K562 (cell line): ENCODE data around the gene CHRM4. TPM values are rescaled to one million over a fixed set of nuclear protein-coding genes. Genes with fewer than 3 reads are reported as not detected.

Source experiments
- ATAC-seq: fragments of 200-7000 bp; cut with Tn5 transposase; 3 replicates; pipeline ENCODE4 v1.9.1; 2020; ENCODE audit warnings: moderate library complexity
- BruUV-seq: library from RNA; stranded (reverse); fragments of 400-500 nt; replicated peaks from 2 replicates; lab custom pipeline; 2021; lab: Mats Ljungman, UMichigan
- CTCF ChIA-PET: fragments of 300-600 bp; formaldehyde crosslinking; extraction: SDS; loops from one replicate; lab custom pipeline; 2021; ENCODE audit warnings: low intra/inter-chr PET ratio; lab: Yijun Ruan, JAX
- POLR2A ChIA-PET: fragments of 300-600, 350-650 bp; sonication (Branson Sonifier 250); formaldehyde crosslinking; extraction: SDS; loops from one replicate; lab custom pipeline; 2021; ENCODE audit warnings: antibody characterized with exemption, inconsistent platforms; lab: Yijun Ruan, JAX
- DNase-seq, 4 experiments: peaks; one replicate each; pipeline versions ENCODE4 v3.0.0 to v3.0.0-alpha.2; 2011 to 2018; ENCODE audit warnings: low spot score in 3 of 4, mixed read lengths in 3 of 4; ENCODE audit errors: extremely low read depth in 1 of 4
- FAIRE-seq: peaks from 2 replicates; lab custom pipeline; 2011; peaks lifted over from hg19 to GRCh38; lab: Jason Lieb, UNC
- H2AFZ ChIP-seq: 2 replicates; pipeline ENCODE4 v1.6.0; 2011; ENCODE audit warnings: low read depth, low read length, control low read depth, inconsistent platforms
- H3K27ac ChIP-seq: fragments of 200-600 bp; 3 replicates; pipeline ENCODE4 v1.8.0; 2011; ENCODE audit warnings: low read depth, mild to moderate bottlenecking, control low read depth, inconsistent platforms, low read length, moderate library complexity, mixed read lengths; ENCODE audit errors: extremely low read depth
- H3K27me3 ChIP-seq, 2 experiments: fragments of 300-600 bp in 1 of 2; 2 replicates in 1 of 2; 3 replicates in 1 of 2; pipeline versions ENCODE4 v1.6.0 to v1.8.0; 2011; ENCODE audit warnings: inconsistent platforms in 2 of 2, low read length in 2 of 2, mild to moderate bottlenecking in 1 of 2, mixed read lengths in 1 of 2, moderate library complexity in 1 of 2; ENCODE audit not compliant: control insufficient read depth in 2 of 2, insufficient read depth in 2 of 2
- H3K36me3 ChIP-seq: fragments of 300-600 bp; 3 replicates; pipeline ENCODE4 v1.8.0; 2011; ENCODE audit warnings: mild to moderate bottlenecking, low read length, inconsistent platforms; ENCODE audit not compliant: control insufficient read depth, insufficient read depth
- H3K4me1 ChIP-seq, 2 experiments: fragments of 200-600 bp in 1 of 2; replicated peaks in 1 of 2; 2 replicates in 1 of 2; 3 replicates in 1 of 2; pipeline versions ENCODE4 v1.5.1 to v1.8.0; 2011; ENCODE audit warnings: inconsistent platforms in 2 of 2, low read length in 2 of 2, mild to moderate bottlenecking in 1 of 2, mixed read lengths in 1 of 2, moderate library complexity in 1 of 2; ENCODE audit not compliant: control insufficient read depth in 2 of 2, insufficient read depth in 2 of 2
- H3K4me2 ChIP-seq: 2 replicates; pipeline ENCODE4 v1.6.1; 2011; ENCODE audit warnings: low read length, control low read depth, inconsistent platforms, mixed read lengths; ENCODE audit not compliant: insufficient read depth
- H3K4me3 ChIP-seq: fragments of 200-600 bp; sonication (generic), shearing (Covaris generic); 2 replicates; pipeline ENCODE4 v1.5.1; 2016; ENCODE audit warnings: control low read depth, inconsistent platforms
- H3K79me2 ChIP-seq: fragments of 200-600 bp; 3 replicates; pipeline ENCODE4 v1.8.0; 2011; ENCODE audit warnings: low read length, inconsistent platforms; ENCODE audit not compliant: control insufficient read depth, insufficient read depth
- H3K9ac ChIP-seq, 2 experiments: 2 replicates each; pipeline versions ENCODE4 v1.6.0 to v1.6.1; 2011; ENCODE audit warnings: low read depth in 2 of 2, low read length in 2 of 2, control low read depth in 1 of 2, inconsistent platforms in 1 of 2, mild to moderate bottlenecking in 1 of 2, mixed read lengths in 1 of 2; ENCODE audit not compliant: insufficient read depth in 1 of 2
- H3K9me1 ChIP-seq: one replicate; pipeline ENCODE4 v1.6.0; 2011; ENCODE audit warnings: inconsistent platforms, mild to moderate bottlenecking, low read length, moderate library complexity; ENCODE audit not compliant: control insufficient read depth, insufficient read depth
- H3K9me3 ChIP-seq: replicated peaks from 2 replicates; pipeline ENCODE4 v1.5.1; 2011; ENCODE audit warnings: low read depth, low read length, inconsistent platforms; ENCODE audit not compliant: control insufficient read depth, insufficient read depth
- H4K20me1 ChIP-seq: replicated peaks from 2 replicates; pipeline ENCODE4 v1.6.1; 2011; ENCODE audit warnings: low read length, inconsistent platforms, mixed read lengths; ENCODE audit not compliant: control insufficient read depth, insufficient read depth
- E2F6 ChIP-seq, 2 experiments: IDR thresholded peaks; 2 replicates each; pipeline ENCODE4 v1.6.1; 2011; ENCODE audit warnings: borderline replicate concordance in 1 of 2, control low read depth in 1 of 2, low read depth in 1 of 2, low read length in 1 of 2, mild to moderate bottlenecking in 1 of 2, mixed read lengths in 1 of 2, moderate library complexity in 1 of 2; ENCODE audit not compliant: insufficient read depth in 1 of 2, insufficient read length in 1 of 2, poor library complexity in 1 of 2, severe bottlenecking in 1 of 2; ENCODE audit errors: extremely low read depth in 1 of 2
- FOS ChIP-seq: IDR thresholded peaks from 3 replicates; pipeline ENCODE4 v1.6.1; 2011; ENCODE audit not compliant: insufficient read length; ENCODE audit errors: extremely low read depth
- MAX ChIP-seq: sonication (generic); formaldehyde crosslinking; IDR thresholded peaks from 2 replicates; pipeline ENCODE4 v1.9.0; 2022; ENCODE audit warnings: mild to moderate bottlenecking, missing genetic modification reagents
- SMAD3 ChIP-seq: fragments of 450-650 bp; formaldehyde crosslinking; conservative IDR thresholded peaks from 2 replicates; pipeline ENCODE4 v1.4.0; 2020; ENCODE audit warnings: mild to moderate bottlenecking
- SRF ChIP-seq, 2 experiments: fragments of 250-450, 450-650 bp in 1 of 2; sonication (Bioruptor Pico) in 1 of 2; sonication (generic) in 1 of 2; formaldehyde crosslinking; IDR thresholded peaks; 2 replicates each; pipeline versions ENCODE4 v1.5.0 to v1.5.1; 2020 to 2022; ENCODE audit warnings: mild to moderate bottlenecking in 1 of 2, missing genetic modification reagents in 1 of 2
- U2AF2 ChIP-seq: fragments of 200-400 bp; formaldehyde crosslinking; optimal IDR thresholded peaks from 2 replicates; pipeline ENCODE3; 2017; ENCODE audit warnings: low read depth, mild to moderate bottlenecking, low read length
- ZBTB40 ChIP-seq, 2 experiments: fragments of 450-650 bp in 1 of 2; sonication (generic) in 1 of 2; formaldehyde crosslinking in 1 of 2; IDR thresholded peaks; 2 replicates each; pipeline versions ENCODE4 v1.7.1 to v1.9.0; 2016 to 2022; ENCODE audit warnings: inconsistent platforms in 1 of 2, mild to moderate bottlenecking in 1 of 2, missing genetic modification reagents in 1 of 2
- WGBS: fragments of 100-300 bp; shearing (Covaris generic); methylation state at CpG from one replicate; pipeline ENCODE4 v1.1.6; 2016; ENCODE audit warnings: low coverage, mixed read lengths; ENCODE audit not compliant: insufficient coverage; ENCODE audit errors: missing lambda C conversion rate; 5-methylcytosine and 5-hydroxymethylcytosine counted together
- in situ Hi-C: fragments of 300-500 bp; cut with MboI; formaldehyde crosslinking; loops from 4 replicates; pipeline ENCODE4 v1.15.0; 2018; ENCODE audit warnings: inconsistent platforms, mixed read lengths
- intact Hi-C: fragments of 100-400 bp; cut with micrococcal nuclease; formaldehyde crosslinking; loops from 2 replicates; pipeline ENCODE4 v1.14.2; 2022
- polyA plus RNA-seq, 8 experiments: library from polyadenylated mRNA; depleted of rRNA in 4 of 8; stranded (reverse) in 5 of 8; unstranded in 3 of 8; fragments of >200 nt; fragmentation: Nextera tagmentation in 2 of 8; fragmentation: Illumina TruSeq in 1 of 8; extraction: Ambion mirVana in 2 of 8; extraction: Trizol in 1 of 8; gene quantifications; 2 replicates each; pipeline versions ENCODE4 v1.2.1 to v1.2.3, GENCODE V29; 2011 to 2014; ENCODE audit warnings: inconsistent platforms in 1 of 8, missing spikeins in 1 of 8
- total RNA-seq, 7 experiments: library from RNA; depleted of rRNA in 6 of 7; stranded (reverse); fragments of >200 nt in 6 of 7; fragmentation: Illumina TruSeq in 2 of 7; extraction: Trizol in 2 of 7; gene quantifications; 2 replicates each; pipeline versions ENCODE4 v1.2.1 to v1.2.3, GENCODE V29; 2011 to 2021; ENCODE audit warnings: low replicate concordance in 1 of 7

CHRM4 gene
- total and polyA plus RNA-seq, 9 of the 15 experiments (the other 6 are each of a cell fraction or from before 2014, with no cell fraction given): 0.22 to 1.3 (median 0.40) TPM; not detected in 2

GRCh38 chr11:46369458-46370152 is 22.0 kb downstream of the CHRM4 start:
- WGBS: 65% methylated on average over 24 of the region's 25 CpGs
- ATAC-seq (peak; percentile 85), FAIRE-seq (peak; percentile 94), DNase-seq (peak; percentile 71 to 80 (median 76))
- in situ Hi-C loops: no loop called here
- ChIA-PET CTCF (interaction anchor here (1.2 to 1.3 kb wide), 2 partner anchors 18 to 168 kb away, joined by 6 read pairs; no protein-coding TSS in a partner anchor), POLR2A (interaction anchor here (0.5 to 1.1 kb wide), 3 partner anchors 22 to 1184 kb away, joined by 3 to 4 read pairs (median 3); partner anchors contain the start of gene CHRM4)
- no peak overlapping the region for H3K27ac ChIP-seq
- no peak overlapping the region for H3K4me2 ChIP-seq
- H4K20me1 ChIP-seq: no peaks in the 10 kb centered on the region; the same call in none of the 2 replicates
- peaks cover 3% of the 10 kb centered on the region for H3K9me1 ChIP-seq
- H2AFZ ChIP-seq: no peak overlapping the region
- BruUV-seq: no TSS peak
- peaks cover 6 to 46% of the 10 kb centered on the region in 2 experiments for H3K4me1 ChIP-seq
- peaks cover 71% of the 10 kb centered on the region; the same call in 2 of the 3 replicates for H3K36me3 ChIP-seq
- H3K4me3 ChIP-seq: no peak overlapping the region
- no peaks in the 10 kb centered on the region for H3K9me3 ChIP-seq
- peak overlapping the region in 1 of 2 experiments; percentile 65; a peak in 2 of 4 replicates for H3K9ac ChIP-seq
- intact Hi-C loops: loop anchor here (5.0 kb wide), 2 partner anchors 52 to 122 kb away; no protein-coding TSS in a partner anchor
- no peaks in the 10 kb centered on the region for H3K27me3 ChIP-seq
- H3K79me2 ChIP-seq: no peaks in the 10 kb centered on the region
- TF ChIP-seq U2AF2 (no peak), ZBTB40 (IDR thresholded peaks at IDR 0.05) (no peak), ZBTB40 (CRISPR knock-in tag; IDR thresholded peaks at IDR 0.05) (no peak), MAX (CRISPR knock-in tag) (peak; percentile 75), FOS (no peak), SMAD3 (no peak), E2F6 (IDR thresholded peaks at IDR 0.05; ENCODE audit: borderline replicate concordance in 1 of 2, extremely low read depth in 1 of 2, insufficient read depth in 1 of 2, insufficient read length in 1 of 2, low read depth in 1 of 2, low read length in 1 of 2, poor library complexity in 1 of 2, severe bottlenecking in 1 of 2) (peak in 1 of 2 experiments; percentile 37), SRF (CRISPR knock-in tag; IDR thresholded peaks at IDR 0.05) (peak in 1 of 2 experiments; percentile 18; a peak in 1 of 4 replicates)
